Subcutaneous adipose tissue (tissue), 4 donors: Measurements from ENCODE around the gene REXO1. TPM values are rescaled to one million over a fixed set of nuclear protein-coding genes. Genes with fewer than 3 reads are reported as not detected.

ENCODE experiments used
- total RNA-seq, 4 donors: library from RNA; depleted of rRNA; stranded (reverse); fragments of >200 nt; gene quantifications; one replicate each; pipeline ENCODE4 v1.1.0, GENCODE V29; 2016
- TF ChIP-seq, protein P1 (sequence below): fragments of 450-650 bp; IDR thresholded peaks from one replicate; pipeline ENCODE4 v1.5.1; 2016; ENCODE audit warnings: low read depth, mild to moderate bottlenecking, control low read depth, antibody characterized with exemption, moderate library complexity

Gene REXO1
- total RNA-seq, 4 donors from 2014 or later, result 12.3 to 30.5 (median 20.1) TPM

DNA sequence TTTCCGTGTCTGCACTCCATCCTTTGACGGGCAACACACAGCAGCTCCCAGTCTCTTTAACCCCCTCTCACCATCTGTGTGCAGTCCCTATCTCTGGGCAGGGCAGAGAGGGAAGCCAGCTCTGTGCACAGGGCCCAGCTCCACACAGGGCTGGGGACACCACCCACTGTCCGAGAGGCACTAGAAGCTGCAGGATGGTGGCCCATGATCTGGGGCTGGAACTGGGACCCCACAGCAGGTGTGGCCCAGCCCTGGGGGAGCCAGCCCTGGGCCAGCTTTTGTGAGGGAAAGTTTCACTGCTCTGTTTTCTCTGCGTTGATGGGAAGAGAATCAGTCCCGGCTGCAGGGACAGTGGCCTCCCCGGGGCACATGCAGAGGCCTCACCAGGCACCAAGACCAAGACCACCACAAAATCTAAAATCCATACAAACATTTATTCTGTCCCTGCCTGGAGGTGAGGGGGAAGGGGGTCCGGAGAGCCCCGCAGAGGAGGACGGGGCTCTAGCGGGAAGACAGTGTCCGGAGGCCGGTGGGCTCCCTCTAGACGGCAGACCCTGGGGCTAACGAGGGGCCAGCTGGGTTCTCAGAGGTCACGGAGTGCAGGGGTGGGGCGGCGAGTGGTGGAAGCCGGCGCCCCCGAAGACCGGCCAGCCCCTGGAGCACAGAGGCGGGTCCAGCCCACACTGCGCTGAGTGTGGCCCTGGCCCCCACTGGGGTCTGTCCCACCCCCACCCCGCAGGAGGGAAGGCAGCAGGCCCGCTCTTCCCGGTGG is 33.3 kb downstream of the REXO1 start:
- TF ChIP-seq, protein P1, sequence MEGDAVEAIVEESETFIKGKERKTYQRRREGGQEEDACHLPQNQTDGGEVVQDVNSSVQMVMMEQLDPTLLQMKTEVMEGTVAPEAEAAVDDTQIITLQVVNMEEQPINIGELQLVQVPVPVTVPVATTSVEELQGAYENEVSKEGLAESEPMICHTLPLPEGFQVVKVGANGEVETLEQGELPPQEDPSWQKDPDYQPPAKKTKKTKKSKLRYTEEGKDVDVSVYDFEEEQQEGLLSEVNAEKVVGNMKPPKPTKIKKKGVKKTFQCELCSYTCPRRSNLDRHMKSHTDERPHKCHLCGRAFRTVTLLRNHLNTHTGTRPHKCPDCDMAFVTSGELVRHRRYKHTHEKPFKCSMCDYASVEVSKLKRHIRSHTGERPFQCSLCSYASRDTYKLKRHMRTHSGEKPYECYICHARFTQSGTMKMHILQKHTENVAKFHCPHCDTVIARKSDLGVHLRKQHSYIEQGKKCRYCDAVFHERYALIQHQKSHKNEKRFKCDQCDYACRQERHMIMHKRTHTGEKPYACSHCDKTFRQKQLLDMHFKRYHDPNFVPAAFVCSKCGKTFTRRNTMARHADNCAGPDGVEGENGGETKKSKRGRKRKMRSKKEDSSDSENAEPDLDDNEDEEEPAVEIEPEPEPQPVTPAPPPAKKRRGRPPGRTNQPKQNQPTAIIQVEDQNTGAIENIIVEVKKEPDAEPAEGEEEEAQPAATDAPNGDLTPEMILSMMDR, result no peak

DNA sequence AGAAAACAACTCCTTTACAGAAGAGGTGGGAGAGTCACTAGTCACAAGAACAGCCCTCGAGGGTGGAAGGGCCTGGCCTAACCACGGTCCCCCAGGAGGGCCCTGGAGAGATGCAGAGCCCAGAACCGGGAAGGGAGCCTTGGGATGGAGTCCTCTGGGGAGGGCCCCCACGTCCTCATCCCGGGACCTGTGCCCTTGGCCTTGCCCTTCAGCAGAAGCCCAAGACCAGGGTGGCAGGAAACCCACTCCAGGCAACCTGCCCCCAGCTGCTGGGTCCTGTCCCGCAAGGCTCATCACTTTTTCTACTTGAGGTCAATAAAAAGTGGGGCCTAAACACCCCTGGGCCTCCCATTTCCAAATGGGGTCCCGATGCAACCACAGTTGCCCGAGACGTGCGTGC is 33.9 kb downstream of the REXO1 start:
- TF ChIP-seq, protein P1, result no peak

DNA sequence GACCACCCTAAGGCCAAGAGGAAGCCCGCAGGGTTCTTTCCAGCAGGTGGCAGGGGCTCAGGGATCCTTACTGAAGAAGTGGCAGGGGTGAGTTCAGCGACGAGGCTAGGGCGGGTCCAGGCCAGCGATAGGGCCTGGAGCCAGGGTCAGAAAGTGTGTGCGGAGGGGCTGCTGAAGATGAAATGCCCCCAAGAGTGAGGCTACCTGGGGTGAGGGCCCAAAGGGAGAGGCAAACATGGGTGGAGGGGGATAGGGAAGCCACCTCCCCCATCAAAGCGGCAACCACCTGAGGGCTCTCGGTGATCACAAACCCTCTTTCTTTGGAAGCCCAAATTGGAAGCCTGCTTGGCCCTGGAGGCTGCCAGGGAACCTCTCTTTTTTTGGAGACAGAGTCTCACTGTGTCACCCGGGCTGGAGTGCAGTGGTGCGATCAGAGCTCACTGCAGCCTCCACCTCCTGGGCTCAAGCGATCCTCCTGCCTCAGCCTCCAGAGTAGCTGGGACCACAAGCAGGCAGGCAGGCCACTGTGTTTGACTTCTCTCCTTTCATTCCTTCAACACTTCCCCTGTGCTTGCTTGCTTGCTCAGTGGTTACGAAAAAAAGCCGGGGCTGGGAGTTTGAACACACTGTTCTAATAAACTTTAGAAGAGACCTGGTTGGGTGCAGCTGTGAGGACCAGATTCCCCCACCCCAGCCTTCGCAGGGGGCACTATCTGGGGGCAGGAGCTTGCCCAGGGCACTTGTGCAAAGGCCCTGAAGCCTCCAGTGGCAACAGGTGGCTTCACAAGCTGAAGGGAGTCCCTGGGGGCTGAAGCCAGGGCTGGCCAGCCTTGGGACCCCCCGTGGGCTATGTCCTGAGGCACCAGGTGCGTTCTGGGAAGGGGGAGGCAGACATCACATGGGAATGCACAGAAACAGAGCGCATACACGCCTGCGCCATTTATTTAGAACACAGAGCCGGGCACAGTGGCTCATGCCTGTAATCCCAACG is 34.8 kb downstream of the REXO1 start:
- TF ChIP-seq, protein P1, result no peak

- TF ChIP-seq, protein P1, result no peak
Measured at GRCh38 chr19:1812426-1813191, 35.7 kb downstream of the REXO1 start.

DNA sequence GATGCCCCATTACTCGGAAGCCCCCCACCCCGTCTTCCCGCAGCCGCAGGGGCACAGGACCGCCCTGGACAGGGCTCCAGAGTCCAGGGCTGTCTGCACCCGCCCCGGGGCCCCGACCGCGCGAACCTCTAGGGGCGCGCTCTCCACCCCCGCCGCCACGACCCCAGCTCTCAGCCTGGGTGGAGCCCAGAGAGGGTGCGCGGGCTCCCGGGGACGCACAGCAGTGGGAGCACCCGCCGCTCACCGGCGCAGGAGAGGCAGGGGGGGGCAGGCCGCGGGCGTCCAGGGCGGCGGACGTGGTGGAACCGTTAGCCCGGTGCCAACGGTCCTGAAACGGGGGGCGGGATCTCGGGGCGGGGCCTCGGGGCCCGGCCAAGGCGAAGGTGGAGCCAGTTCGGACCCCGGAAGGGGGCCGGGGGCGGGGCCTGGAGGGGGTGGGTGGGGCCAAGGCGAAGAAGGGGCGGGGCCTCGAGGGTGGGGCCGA is 36.3 kb downstream of the REXO1 start, which contains the start of gene ATP8B3:
Gene ATP8B3, minus strand, starts transcription at position 335 of the 484 bp plus-strand sequence. CDS start 540 bp downstream, outside the sequence.
- TF ChIP-seq, protein P1, result no peak

GRCh38 chr19:1811472-1811894 is 36.8 kb downstream of the REXO1 start:
- TF ChIP-seq, protein P1, result no peak
